GM11168 (cell line): ENCODE data around the gene LIF.

Experiments used
- in situ Hi-C: fragments of 300-500 bp; cut with MboI; formaldehyde crosslinking; loops from one replicate; pipeline ENCODE4 v1.12.0; 2022; ENCODE audit warnings: low sequenced_read_pairs; ENCODE audit not compliant: unreplicated experiment

LIF gene

DNA sequence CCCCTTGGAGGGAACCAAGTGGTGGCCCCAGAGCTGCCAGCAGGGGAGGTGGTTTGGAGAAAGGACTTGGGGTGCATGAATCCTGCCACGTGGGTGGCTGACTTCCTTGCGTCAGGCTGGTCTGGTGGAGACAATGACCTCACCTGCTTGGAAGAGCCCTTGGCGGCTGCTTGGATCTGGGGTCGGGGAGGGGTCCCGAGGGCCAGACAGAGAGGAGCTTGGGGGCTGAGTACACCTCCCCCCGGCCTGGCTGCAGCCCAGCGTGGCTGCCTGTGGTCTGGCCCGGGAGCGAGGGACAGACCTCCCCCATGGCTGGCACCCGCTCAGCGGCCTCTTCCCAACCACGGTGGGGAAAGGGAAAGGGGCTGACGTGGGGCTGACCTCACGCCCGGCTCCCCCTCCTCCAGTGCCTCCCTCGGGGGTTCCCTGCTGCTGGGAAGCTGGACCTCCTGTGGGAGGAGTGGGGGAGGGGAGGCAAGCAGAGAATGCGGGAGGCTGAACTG lies 13.8 kb downstream of the LIF start:
- in situ Hi-C loops = no loop called here

DNA sequence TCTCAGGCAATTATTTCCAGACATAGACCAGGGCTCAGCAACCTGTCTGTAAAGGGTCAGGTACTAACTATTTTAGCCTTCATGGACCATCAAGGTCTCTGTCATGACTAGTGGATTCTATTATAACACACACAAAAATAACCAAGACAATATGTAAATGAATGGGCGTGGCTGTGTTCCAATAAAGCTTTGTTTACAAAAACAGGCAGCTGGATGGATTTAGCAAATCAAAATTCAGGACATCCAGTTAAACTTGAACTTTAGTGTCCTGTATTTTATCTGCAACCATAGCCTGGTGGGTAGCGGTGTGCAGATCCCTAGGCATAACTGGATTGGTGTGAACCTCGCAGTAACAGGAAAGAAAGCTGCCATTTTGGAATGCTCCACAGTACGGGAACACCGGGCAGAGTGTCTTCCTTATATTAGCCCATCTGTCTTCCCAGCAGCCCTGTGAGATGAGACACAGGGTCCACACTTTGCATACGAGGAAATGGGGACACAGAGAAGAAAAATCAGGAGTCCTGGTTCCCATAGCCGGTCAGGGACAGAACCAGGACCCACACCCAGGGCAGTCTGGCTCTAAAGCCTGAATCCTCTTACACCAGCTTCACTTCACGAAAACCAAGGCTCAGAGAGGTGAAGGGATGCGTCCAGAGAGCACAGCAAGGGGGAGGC lies 15.6 kb downstream of the LIF start:
- in situ Hi-C loops = no loop called here

DNA sequence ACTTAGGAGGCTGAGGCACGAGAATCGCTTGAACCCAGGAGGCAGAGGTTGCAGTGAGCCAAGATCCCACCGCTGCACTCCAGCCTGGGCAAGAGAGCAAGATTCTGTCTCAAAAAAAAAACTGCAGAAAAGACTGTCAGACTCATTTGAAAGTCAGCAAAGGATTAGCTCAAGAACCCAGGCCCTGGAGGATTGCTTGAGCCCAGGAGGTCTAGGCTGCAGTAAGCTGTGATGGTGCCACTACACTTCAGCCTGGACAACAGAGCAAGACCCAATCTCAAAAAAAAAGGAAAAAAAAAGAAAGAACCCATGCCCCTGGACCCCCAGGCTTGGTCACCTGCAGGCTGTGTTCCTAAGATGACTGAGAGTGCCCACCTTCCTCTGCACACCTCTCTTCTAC lies 16.2 kb downstream of the LIF start:
- in situ Hi-C loops = no loop called here

DNA sequence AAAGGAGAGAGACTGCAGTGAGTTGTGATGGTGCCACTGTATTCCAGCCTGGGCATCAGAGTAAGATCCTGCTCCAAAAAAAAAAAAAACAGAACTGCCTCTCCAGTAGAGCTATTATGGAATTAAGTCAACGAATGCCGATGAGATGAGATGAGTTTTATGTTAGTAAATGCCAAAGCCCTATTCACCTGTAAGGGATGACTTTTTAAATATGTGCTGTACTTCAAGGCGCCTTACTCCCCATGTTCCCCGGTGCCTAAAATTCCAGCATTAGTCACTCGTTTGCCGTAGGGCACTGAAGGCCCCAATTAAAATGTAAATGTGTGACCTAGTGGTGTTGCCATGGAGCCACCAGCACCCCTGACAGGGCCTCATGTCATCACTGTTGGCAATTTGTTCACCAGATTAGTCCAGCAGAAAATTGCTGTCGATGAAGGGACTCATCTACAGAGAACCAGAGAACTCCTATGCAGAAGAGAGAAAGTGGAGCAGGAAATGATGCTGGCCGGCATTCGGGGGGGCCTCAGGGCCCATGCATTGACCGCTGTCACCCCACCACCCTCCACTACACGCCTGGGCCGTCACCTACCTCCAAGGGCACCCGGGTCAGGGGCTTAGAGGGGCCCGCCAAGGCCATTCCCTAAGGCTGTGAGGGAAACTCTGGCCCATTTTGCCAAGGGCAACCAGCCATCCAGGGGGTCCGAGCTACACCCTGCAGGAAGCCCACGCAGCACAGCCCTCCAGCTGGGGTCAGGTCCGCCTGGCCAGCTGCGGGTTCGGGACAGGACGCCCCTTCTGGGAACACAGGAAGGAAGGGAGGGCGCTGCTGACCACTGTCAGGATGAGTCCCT lies 17.8 kb downstream of the LIF start:
- in situ Hi-C loops = no loop called here

DNA sequence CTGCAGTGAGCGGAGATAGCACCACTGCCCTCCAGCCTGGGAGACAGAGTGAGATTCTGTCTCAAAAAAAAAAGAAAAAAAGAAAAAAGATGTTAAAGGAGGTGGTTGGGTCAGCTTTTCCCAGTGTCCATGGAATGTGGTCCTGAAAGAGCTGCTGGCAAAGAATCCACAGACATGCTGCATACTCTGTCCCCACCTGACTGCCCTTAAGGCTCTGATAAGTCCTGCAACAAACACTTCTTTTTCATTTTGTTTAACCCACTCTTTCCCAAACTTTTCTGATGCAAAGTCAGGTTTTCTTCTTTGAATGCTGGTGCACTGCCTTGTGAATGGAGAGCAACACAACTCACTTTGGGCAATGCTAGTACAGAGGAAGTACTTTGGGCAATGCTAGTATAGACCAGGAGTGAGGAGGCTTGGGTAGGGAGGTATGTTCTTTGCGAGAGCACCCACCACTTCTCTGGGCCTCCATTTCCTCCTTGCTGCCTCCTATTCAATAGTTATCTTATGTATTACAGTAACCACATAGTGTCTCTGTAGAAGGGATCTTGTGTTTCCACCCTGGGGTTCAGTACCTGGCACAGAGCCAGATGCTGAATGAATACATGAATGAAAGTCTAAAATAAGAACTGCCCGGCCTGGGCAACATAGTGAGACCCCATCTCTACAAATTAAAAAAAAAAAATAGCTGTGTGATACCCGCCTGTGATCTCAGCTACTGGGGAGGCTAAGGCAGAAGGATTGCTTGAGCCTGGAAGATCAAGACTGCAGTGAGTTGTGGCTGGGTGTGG lies 18.9 kb downstream of the LIF start:
- in situ Hi-C loops = no loop called here

DNA sequence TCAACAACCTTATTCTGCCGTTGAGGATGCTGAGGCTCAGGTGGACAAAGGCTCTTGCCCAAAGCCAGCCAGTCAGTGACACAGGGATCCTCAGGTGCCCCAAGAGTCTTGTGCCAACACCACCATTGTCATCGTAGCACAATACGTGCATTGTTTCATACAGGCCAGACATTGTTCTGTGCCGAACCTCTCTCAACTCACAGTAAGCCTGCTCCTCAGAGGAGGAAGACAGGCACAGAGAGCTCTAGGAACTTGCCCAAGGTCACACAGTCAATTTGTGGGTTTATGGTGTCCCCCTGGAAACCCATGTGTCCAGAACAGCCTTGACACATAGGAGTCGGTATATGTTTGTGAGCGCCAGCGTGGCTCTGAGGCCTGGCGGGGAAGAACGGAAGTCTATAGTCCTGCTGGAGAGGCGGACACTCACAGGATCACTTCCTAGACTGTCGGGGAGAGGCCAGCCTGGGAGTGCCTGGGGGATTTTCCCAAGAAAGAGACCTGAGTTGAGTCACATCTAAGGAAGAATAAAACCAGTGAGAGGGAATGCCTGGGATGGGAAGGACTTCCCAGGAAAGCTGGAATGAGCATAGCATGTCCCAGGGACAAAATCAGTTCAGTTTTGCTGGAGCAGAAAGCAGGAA lies 20.2 kb downstream of the LIF start:
- in situ Hi-C loops = no loop called here

DNA sequence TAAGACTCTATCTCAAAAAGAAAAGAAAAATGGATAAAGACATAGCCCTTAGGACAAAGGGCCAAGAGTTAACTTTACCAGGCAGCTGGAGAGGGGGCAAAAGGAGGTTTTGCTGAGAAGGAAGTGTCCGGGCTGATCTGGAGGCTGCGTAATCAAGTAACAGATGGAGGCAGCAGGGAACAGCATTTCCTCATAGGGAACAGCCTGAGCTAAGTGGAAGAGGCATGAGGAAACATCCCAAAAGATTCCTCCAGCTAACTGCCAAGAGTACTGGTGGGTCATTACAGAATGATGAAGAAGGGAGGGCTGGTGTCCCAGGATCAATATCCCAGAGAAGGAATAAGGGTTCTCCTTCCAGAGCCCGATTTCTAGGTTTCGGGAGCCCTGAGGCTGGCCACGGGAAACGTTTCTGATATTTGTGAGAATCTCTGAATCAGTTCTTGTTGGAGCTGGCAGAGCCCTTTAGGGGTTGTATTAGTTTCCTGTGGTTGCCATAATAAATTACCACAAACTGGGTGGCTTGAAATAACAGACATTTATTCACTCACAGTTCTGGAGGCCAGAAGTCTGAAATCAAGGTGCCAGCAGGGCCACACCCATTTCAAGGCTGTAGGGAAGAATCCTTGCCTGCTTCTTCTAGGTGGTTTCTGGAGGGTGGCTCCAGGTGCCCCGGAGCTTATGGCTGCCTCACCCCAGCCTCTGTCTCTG lies 21.2 kb downstream of the LIF start:
- in situ Hi-C loops = no loop called here

DNA sequence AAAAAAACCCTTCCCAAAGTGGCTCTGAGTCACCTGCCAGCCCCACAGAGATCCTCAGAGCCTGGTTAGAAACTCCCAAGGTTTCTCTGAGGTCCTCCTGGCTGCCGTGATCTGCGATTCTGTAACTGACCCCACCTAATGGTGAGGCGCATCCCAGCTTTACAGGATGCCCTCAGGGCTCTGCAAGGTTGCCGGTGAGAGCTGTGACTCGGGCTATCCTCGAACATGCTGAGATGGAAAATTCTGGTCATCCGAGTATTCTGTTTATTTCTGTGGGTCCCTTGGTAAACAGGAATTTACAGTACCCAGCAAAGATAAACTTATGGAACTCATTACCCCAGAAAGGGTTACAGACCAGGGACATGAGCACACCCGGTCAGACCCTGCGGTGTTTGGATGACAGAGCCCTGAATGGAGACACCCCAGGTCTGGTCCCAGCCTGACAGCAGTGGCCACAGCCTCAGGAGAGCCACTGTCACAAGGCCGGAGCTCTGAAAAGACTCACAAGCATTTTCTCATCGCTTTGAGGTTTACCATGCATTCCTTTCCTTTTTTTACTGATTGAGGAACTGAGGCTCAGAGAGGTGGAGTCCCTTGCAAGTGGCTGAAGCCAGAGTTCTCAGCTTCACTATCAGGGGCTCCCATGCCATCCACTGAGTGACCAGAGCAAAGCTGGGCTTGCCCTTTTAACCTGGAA lies 22.2 kb downstream of the LIF start:
- in situ Hi-C loops = no loop called here

DNA sequence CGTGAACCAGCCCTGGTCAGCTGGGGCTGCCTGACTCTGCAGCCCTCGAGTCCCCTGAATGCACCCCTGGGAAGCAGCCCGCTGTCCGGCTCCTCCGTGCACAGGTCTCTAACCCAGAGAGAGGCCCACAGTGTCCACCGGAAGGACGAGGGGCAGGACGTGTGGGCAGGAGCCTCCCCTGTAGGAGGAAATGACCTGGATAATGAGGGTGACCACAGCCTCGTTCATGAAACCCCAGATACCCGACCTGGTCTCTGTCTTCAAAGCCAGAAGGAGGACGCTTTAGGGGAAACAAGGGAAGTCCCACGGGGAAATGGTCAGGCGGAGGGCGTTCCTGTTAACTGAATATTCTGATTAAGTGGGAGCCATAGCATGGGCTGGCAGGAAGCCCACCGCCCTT lies 23.3 kb downstream of the LIF start:
- in situ Hi-C loops = no loop called here

DNA sequence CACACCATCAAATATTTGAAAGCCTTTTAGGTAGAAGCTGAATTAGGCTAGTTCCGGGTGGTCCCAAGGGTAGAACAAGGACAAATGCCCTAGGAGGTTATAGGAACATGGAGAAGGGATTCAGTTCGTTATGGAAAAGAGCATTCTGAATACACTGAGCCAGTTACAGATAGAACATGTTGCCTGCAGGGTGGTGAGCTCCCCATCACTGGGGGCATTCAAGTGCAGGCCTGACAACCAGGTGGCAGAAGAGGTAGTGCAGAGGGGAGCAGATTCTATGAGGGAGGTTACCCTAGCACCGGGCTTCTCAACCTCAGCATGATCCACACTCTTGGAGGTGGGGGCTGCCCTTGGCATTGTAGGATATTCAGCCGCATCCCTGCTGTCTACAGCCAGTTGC lies 24.2 kb downstream of the LIF start:
- in situ Hi-C loops = no loop called here

DNA sequence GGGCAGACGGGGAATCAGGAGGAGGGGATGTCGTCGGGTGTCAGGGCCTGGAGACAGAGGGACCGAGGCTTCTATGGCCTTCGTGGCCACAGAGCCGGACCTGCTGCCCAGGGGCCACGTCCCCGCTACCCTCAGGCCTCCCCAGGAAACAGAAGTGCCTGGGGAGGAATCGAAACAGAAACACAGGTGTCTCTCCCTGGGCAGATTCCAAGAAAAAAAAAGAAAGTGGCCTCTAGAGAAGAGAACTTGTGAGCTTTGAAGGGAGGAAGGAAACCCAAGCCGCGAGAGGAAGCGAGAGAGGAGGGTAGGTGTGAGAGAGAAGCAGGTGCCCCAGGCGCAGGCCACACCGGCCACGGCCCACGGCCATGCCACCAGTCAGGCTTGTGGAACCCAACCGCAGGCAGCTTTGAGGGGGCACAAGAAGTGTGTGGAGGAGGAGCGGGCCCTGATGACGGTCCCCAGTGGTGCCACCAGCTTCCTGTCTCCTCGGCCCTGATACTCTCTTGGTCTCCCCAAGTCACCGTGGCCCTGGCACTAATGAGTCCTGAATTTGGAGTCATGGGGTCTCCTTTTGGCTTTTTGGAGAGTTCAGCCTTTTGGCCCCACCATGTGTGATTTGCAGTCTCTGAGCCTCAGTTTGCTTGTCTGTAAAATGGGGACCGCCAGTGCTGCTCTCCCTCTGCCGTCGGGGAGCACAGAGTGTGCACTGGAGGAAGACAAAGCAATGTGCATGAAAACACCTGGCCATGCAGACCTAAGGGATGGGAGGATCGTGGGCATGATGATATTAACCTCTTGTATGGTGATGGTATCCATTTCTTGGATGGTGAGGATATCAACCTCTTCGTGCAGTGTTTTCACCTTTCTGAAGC lies 25.2 kb downstream of the LIF start:
- in situ Hi-C loops = no loop called here

DNA sequence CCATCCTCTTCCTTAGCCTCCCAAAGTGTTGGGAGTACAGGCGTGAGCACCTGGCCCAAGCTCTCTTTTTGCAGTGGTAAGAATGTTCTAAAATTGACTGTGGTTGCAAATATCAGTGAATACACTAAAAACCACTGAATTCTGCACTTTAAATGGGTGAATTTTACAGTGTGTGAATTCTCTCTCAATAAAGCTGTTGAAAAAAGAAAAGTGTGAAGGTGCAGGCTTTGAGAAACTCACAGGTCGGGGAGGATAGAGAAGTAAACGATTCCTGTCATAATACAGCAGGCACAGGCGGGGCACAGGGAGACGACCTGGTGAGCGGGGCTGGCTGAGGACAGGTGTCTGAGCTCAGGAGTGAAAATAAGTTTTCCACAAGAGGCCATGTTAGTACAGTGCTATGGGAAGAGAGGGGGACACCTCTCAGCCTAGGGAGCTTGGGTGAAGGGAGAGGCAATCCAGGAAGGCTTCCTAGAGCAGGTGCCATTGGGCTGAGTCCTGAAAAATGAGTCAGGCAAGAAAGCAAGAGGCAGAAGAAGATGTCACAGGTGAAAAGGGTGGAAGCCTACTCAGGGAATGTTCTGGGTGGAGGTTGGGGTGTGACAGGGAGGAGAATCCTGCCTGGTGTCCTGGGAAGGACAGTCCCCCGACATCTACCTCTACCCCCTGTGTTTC lies 26.1 kb downstream of the LIF start:
- in situ Hi-C loops = no loop called here

DNA sequence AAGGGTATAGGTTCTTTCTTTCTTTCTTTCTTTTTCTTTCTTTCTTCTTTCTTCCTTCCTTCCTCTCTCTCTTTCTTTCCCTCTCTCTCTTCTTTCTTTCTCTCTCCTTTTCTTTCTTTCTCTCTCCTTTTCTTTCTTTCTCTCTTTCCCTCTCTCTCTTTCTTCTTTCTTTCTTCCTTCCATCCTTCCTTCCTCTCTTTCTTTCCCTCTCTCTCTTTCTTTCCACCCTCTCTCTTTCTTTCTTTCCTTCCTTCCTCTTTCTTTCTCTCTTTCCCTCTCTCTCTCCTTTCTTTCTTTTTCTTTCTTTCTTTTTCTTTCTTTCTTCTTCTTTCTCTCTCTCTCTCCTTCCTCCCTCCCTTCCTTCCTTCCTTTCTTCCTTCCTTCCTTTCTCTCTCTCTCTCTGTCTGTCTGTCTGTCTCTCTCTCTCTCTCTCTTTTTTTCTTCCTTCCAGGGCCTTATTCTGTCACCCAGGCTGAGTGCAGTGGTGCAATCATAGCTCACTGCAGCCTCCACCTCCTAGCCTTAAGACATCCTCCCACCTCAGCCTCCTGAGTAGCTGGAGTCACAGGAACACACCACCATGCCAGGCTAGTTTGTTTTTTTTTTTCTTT lies 26.8 kb downstream of the LIF start:
- in situ Hi-C loops = no loop called here

DNA sequence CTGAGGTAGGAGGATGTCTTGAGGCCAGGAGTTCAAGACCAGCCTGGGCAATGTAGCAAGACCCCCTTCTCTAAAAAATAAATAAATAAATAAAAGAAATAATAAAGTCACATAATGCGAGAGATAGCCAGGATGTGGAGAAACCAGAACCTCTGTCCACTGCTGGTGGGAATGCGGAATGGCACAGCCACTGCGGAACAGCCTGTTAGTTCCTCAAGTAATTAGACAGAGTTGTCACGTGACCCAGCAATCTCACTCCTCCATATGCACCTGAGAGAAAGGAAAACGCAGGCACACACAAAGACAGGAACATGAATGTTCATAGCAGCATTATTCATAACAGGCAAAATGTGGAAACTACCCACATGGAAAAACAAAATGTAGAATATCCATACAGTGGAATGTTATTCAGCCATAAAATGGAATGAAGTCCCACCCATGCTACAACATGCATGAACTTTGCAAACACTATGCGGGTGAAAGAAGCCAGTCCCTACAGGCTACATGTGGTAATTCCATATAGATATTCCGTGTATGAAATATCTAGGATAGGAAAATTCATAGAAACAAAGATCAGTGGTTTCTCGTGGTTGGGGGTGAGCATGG lies 27.4 kb downstream of the LIF start:
- in situ Hi-C loops = no loop called here

DNA sequence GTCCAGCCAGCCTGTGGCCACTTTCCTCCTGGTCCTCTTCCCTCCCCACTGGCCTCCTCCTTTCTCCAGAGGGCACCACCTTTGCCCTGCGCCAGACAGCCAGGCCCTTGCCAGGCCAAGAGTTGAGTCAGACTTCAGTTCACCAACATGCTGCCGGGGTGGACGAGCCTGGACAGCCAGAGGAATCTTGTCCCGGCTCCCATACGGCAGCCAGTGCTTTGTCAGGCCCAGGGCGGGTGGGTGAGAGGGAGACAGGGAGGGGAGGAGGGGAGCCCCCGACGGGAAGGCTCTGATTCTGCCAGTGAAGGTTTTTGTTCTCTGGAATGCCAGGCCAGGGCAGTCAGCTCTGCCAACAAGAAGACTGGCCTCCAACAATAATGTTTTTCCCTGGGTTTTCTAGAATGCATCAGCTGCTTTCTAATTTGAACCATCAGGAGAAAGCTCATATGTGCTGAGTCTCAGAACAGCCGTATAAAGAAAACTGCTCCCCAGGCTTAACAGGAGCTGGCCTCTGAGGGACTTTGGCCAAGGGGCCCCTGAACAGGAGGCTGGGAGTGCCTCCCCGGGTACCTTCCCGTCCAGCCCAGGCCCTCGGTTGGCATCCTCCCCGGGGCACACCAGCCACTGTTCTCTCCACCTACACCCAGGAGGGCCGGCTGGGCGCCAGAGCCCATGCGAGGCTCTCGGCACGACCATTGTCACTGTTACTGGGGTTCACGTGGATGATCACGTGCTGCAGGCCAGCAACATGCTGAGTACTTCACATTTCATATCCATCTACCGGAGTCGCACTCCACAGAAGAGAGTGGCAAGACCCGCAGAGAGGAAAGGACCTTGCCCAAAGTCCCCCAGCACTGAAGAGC lies 28.6 kb downstream of the LIF start:
- in situ Hi-C loops = no loop called here

DNA sequence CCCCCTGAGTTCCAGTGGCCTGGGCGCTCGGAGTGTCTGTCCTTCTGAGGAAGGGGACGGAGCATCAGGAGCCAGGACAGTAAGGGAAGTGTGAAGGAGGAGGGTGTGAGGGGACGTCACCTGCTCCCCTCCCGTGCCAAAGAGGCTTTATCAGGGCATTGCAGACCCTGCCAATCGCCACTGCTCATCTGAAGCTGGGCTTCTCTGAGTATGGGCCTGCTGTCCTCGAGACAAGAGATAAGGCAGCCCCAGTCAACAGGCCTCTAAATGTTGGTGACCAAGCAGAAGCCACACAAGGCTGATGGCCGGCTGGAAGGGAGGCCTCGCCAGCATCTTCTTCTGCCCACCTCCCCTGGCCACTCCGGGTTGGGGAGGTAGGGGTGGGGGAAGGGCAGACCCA lies 29.8 kb downstream of the LIF start:
- in situ Hi-C loops = no loop called here
